SU-DHL-6 (cell line): ENCODE measurements around the gene SLAIN2.
"Not testable (repeated sequence)": the region's sequence is repeated elsewhere in the genome, so short reads cannot be mapped to it uniquely, and the experiment has no call there.

ENCODE experiments used
- H2AFZ ChIP-seq: fragments of 200-600 bp; sonication (generic); 2 replicates; pipeline ENCODE4 v1.6.1; 2014; ENCODE audit warnings: low read depth, mild to moderate bottlenecking, moderate library complexity, mixed read lengths, antibody characterized with exemption, low read length; ENCODE audit not compliant: severe bottlenecking
- H3F3A ChIP-seq: fragments of 200-600 bp; shearing (Covaris generic); 2 replicates; pipeline ENCODE4 v1.6.0; 2016; ENCODE audit warnings: antibody characterized with exemption, mild to moderate bottlenecking; ENCODE audit not compliant: insufficient read depth
- H3K27ac ChIP-seq: fragments of 200-600 bp; sonication (generic); 2 replicates; pipeline ENCODE4 v1.5.1; 2016; ENCODE audit warnings: low read depth, mild to moderate bottlenecking, low read length, moderate library complexity, mixed read lengths
- H3K27me3 ChIP-seq: fragments of 200-600 bp; sonication (generic), shearing (Covaris generic); 2 replicates; pipeline ENCODE4 v1.6.0; 2014; ENCODE audit warnings: mild to moderate bottlenecking, low read length
- H3K36me3 ChIP-seq: fragments of 200-600 bp; sonication (generic); 2 replicates; pipeline ENCODE4 v1.6.1; 2014; ENCODE audit warnings: mild to moderate bottlenecking, low read length, mixed read lengths
- H3K4me2 ChIP-seq: fragments of 300-600, 200-600 bp; shearing (Covaris generic), sonication (generic); 2 replicates; pipeline ENCODE4 v1.6.0; 2014; ENCODE audit warnings: low read length, low read depth, mild to moderate bottlenecking; ENCODE audit not compliant: poor library complexity, severe bottlenecking
- H3K4me3 ChIP-seq: fragments of 200-600 bp; sonication (generic); 2 replicates; pipeline ENCODE4 v1.5.1; 2014; ENCODE audit warnings: antibody characterized with exemption, low read length, mild to moderate bottlenecking, mixed read lengths; ENCODE audit not compliant: insufficient read depth, poor library complexity, severe bottlenecking
- H3K79me2 ChIP-seq: fragments of 200-600 bp; sonication (generic); 2 replicates; pipeline ENCODE4 v1.6.1; 2014; ENCODE audit warnings: mild to moderate bottlenecking, low read length, moderate library complexity; ENCODE audit not compliant: insufficient read depth
- H3K9ac ChIP-seq: fragments of 200-600 bp; sonication (generic); 2 replicates; pipeline ENCODE4 v1.7.0; 2014; ENCODE audit warnings: mild to moderate bottlenecking, low read length
- H3K9me2 ChIP-seq: fragments of 200-600 bp; sonication (generic); replicated peaks from 2 replicates; pipeline ENCODE4 v1.6.1; 2014; ENCODE audit warnings: low read length; ENCODE audit not compliant: insufficient read depth
- H3K9me3 ChIP-seq: fragments of 200-600 bp; sonication (generic); 2 replicates; pipeline ENCODE4 v1.6.1; 2014; ENCODE audit warnings: low read length, mixed read lengths; ENCODE audit not compliant: insufficient read depth
- H4K20me1 ChIP-seq: fragments of 200-600 bp; sonication (generic); 2 replicates; pipeline ENCODE4 v1.6.1; 2014; ENCODE audit warnings: low read depth, mild to moderate bottlenecking, antibody characterized with exemption, low read length, moderate library complexity, mixed read lengths
- CTCF ChIP-seq: fragments of 200-600 bp; sonication (generic); IDR thresholded peaks from one replicate; pipeline ENCODE4 v1.5.1; 2017; ENCODE audit warnings: antibody characterized with exemption, mild to moderate bottlenecking, low read length, moderate library complexity; ENCODE audit not compliant: insufficient read depth, poor library complexity, severe bottlenecking
- EZH2phosphoT487 ChIP-seq: fragments of 200-600 bp; sonication (generic), shearing (Covaris generic); conservative IDR thresholded peaks from 2 replicates; pipeline ENCODE4 v1.6.1; 2018; ENCODE audit warnings: mild to moderate bottlenecking, antibody characterized with exemption, low read length, moderate library complexity, mixed read lengths

Gene SLAIN2

GRCh38 chr4:48450740-48451139 is 109.4 kb downstream of the SLAIN2 start:
- H3K27me3 ChIP-seq = no peaks in the 10 kb centered on the region
- H3K9me2 ChIP-seq = no peaks in the 10 kb centered on the region
- TF ChIP-seq CTCF (no peak), EZH2phosphoT487 (no peak)
- no peaks in the 10 kb centered on the region for H3K36me3 ChIP-seq
- H3F3A ChIP-seq = no peaks in the 10 kb centered on the region
- H3K9ac ChIP-seq = no peak overlapping the region
- no peak overlapping the region for H3K27ac ChIP-seq
- no peaks in the 10 kb centered on the region for H4K20me1 ChIP-seq
- H3K4me3 ChIP-seq = no peak overlapping the region
- no peaks in the 10 kb centered on the region for H3K9me3 ChIP-seq
- no peak overlapping the region for H3K4me2 ChIP-seq
- no peaks in the 10 kb centered on the region for H3K79me2 ChIP-seq
- no peak overlapping the region for H2AFZ ChIP-seq

GRCh38 chr4:48451656-48452055 is 110.3 kb downstream of the SLAIN2 start:
- H3K27ac ChIP-seq, H3K4me3 ChIP-seq: not testable (repeated sequence)

GRCh38 chr4:48454591-48454990 is 113.3 kb downstream of the SLAIN2 start:
- no peaks in the 10 kb centered on the region for H3K9me3 ChIP-seq
- H3K27me3 ChIP-seq = no peaks in the 10 kb centered on the region
- no peaks in the 10 kb centered on the region for H3K36me3 ChIP-seq
- no peak overlapping the region for H3K9ac ChIP-seq
- H3K9me2 ChIP-seq = no peaks in the 10 kb centered on the region
- no peak overlapping the region for H3K27ac ChIP-seq
- H3K4me2 ChIP-seq = no peak overlapping the region
- no peak for TF ChIP-seq EZH2phosphoT487
- no peak for TF ChIP-seq CTCF
- no peaks in the 10 kb centered on the region for H3K79me2 ChIP-seq
- H3F3A ChIP-seq = no peaks in the 10 kb centered on the region
- H2AFZ ChIP-seq = no peak overlapping the region
- no peak overlapping the region for H3K4me3 ChIP-seq
- no peaks in the 10 kb centered on the region for H4K20me1 ChIP-seq

More at GRCh38 chr4:48451656-48452055, 110.3 kb downstream of the SLAIN2 start:
- not testable (repeated sequence) for H3K79me2 ChIP-seq, H3K36me3 ChIP-seq, H4K20me1 ChIP-seq, H3F3A ChIP-seq, H3K9me3 ChIP-seq, H3K9ac ChIP-seq, H3K27me3 ChIP-seq, H3K4me2 ChIP-seq, H3K9me2 ChIP-seq, H2AFZ ChIP-seq

- TF ChIP-seq CTCF (no peak), EZH2phosphoT487 (no peak)
- no peak overlapping the region for H3K27ac ChIP-seq
- no peak overlapping the region for H3K4me2 ChIP-seq
Observed at GRCh38 chr4:48461000-48461399, 119.7 kb downstream of the SLAIN2 start.

More at GRCh38 chr4:48461000-48461399, 119.7 kb downstream of the SLAIN2 start:
- Histone ChIP-seq H3K4me3 (no peak overlapping the region), H3F3A (no peaks in the 10 kb centered on the region), H2AFZ (no peak overlapping the region), H3K9me3 (no peaks in the 10 kb centered on the region), H4K20me1 (no peaks in the 10 kb centered on the region), H3K79me2 (no peaks in the 10 kb centered on the region), H3K9me2 (no peaks in the 10 kb centered on the region), H3K36me3 (no peaks in the 10 kb centered on the region), H3K27me3 (no peaks in the 10 kb centered on the region), H3K9ac (no peak overlapping the region)
